ENCODE measurements around the gene MACROD2.

MACROD2 gene

GRCh38 chr20:14782731-14783130, 787.4 kb downstream of the MACROD2 start:
- DNase-seq: no peak

GRCh38 chr20:14783766-14784165, 788.5 kb downstream of the MACROD2 start:
- DNase-seq: no peak

GRCh38 chr20:14785065-14785743, 789.9 kb downstream of the MACROD2 start:
- DNase-seq: no peak

GRCh38 chr20:14790190-14790589, 794.9 kb downstream of the MACROD2 start:
- DNase-seq: peak in 1 of 3 experiments; percentile 56

GRCh38 chr20:14790771-14791620, 795.7 kb downstream of the MACROD2 start:
- DNase-seq: peak in 2 of 3 experiments; percentile 11 to 56

GRCh38 chr20:14792915-14793314, 797.6 kb downstream of the MACROD2 start:
- DNase-seq: no peak

GRCh38 chr20:14799545-14800216, 804.4 kb downstream of the MACROD2 start:
- no peak for DNase-seq

- DNase-seq: no peak
Measured at GRCh38 chr20:14800707-14801425, 805.5 kb downstream of the MACROD2 start.

- DNase-seq: no peak
Measured at GRCh38 chr20:14801591-14802325, 806.4 kb downstream of the MACROD2 start.

- no peak for DNase-seq
Measured at GRCh38 chr20:14807224-14807623, 811.9 kb downstream of the MACROD2 start.

- DNase-seq: no peak
Measured at GRCh38 chr20:14815340-14815739, 820.0 kb downstream of the MACROD2 start.

GRCh38 chr20:14816471-14816870, 821.2 kb downstream of the MACROD2 start:
- DNase-seq: no peak

GRCh38 chr20:14817101-14817500, 821.8 kb downstream of the MACROD2 start:
- peak in 1 of 3 experiments; percentile 13 for DNase-seq

GRCh38 chr20:14820771-14821170, 825.5 kb downstream of the MACROD2 start:
- DNase-seq: no peak

- no peak for DNase-seq
Measured at GRCh38 chr20:14821251-14821650, 825.9 kb downstream of the MACROD2 start.

- no peak for DNase-seq
Measured at GRCh38 chr20:14824996-14825395, 829.7 kb downstream of the MACROD2 start.

GRCh38 chr20:14826543-14827313, 831.4 kb downstream of the MACROD2 start:
- peak in 2 of 3 experiments; percentile 42 to 88 for DNase-seq

GRCh38 chr20:14828459-14828858, 833.1 kb downstream of the MACROD2 start:
- DNase-seq: no peak

GRCh38 chr20:14829906-14830305, 834.6 kb downstream of the MACROD2 start:
- DNase-seq: peak in 2 of 3 experiments; percentile 77 to 97

GRCh38 chr20:14830466-14830865, 835.1 kb downstream of the MACROD2 start:
- DNase-seq: peak in 2 of 3 experiments; percentile 58 to 85

- peak in 2 of 3 experiments; percentile 58 to 82 for DNase-seq
Measured at GRCh38 chr20:14830899-14831298, 835.6 kb downstream of the MACROD2 start.
